IMR-90 (cell line): ENCODE measurements around the gene GPR183. TPM values are rescaled to one million over a fixed set of nuclear protein-coding genes. Genes with fewer than 3 reads are reported as not detected.

Source experiments
- microRNA-seq, 2 experiments: library from miRNA; stranded (forward) in 1 of 2; unstranded in 1 of 2; fragments of 10-50 nt in 1 of 2; fragments of <30 nt in 1 of 2; gene quantifications in 1 of 2; microRNA quantifications in 1 of 2; one replicate each; pipeline versions ENCODE3 to v1.1.0; 2013 to 2020; ENCODE audit not compliant: insufficient read depth in 1 of 2, insufficient read length in 1 of 2, unreplicated experiment in 1 of 2
- polyA plus RNA-seq, 3 experiments: library from polyadenylated mRNA; depleted of rRNA; stranded (reverse); fragments of >200 nt; gene quantifications; 2 replicates each; pipeline ENCODE4 v1.2.3, GENCODE V29; 2012; ENCODE audit warnings: low replicate concordance in 1 of 3
- small RNA-seq, 5 experiments: library from RNA; depleted of rRNA; stranded (forward); fragments of <200 nt; gene quantifications; one replicate each; pipeline ENCODE3, GENCODE V24; 2012
- total RNA-seq: library from RNA; depleted of rRNA; stranded (reverse); fragments of >200 nt; gene quantifications from 2 replicates; pipeline ENCODE4 v1.2.3, GENCODE V29; 2012; rRNA removed

GPR183 gene
- total and polyA plus RNA-seq, 2 of the 4 experiments (the other 2 are of a cell fraction): 0.18 to 0.31 TPM

Small RNA genes within 50 kb of the gene (microRNA-seq; reads per million reads assigned to microRNA genes)
- 0 reads per million in 2 experiments for gene MIR623

Small RNA genes within 50 kb of the gene (small RNA-seq; reads per million reads assigned to genes)
- gene MIR623: 0 reads per million in 5 experiments

Other genes with a start within 250 kb of the GPR183 start
- gene UBAC2, start 106.5 kb downstream of the GPR183 start, total RNA-seq: 20.8 and 23.6 TPM in 2 replicates
- 28.9 and 36.3 TPM in 2 replicates for gene UBAC2, start 106.5 kb downstream of the GPR183 start, polyA plus RNA-seq (2012; rRNA removed)
- gene GPR18, start 49.0 kb downstream of the GPR183 start, total RNA-seq: not detected in 2 replicates
- not detected in 2 replicates for gene GPR18, start 49.0 kb downstream of the GPR183 start, polyA plus RNA-seq (2012; rRNA removed)
- 85.5 and 137 TPM in 2 replicates for gene TM9SF2, start 194.1 kb upstream of the GPR183 start, total RNA-seq
- 36.0 and 46.1 TPM in 2 replicates for gene TM9SF2, start 194.1 kb upstream of the GPR183 start, polyA plus RNA-seq (2012; rRNA removed)